Naive thymus-derived CD4-positive, alpha-beta T cell (primary cell): Measurements from ENCODE around the gene DEF6. TPM values are rescaled to one million over a fixed set of nuclear protein-coding genes. Genes with fewer than 3 reads are reported as not detected.

ENCODE experiments used
- ATAC-seq: fragments of 150-1000 bp; cut with Tn5 transposase; 2 replicates; pipeline ENCODE4 v1.10.0; 2021; ENCODE audit warnings: mild to moderate bottlenecking, moderate library complexity
- CTCF ChIA-PET: fragments of 350-600 bp; sonication (Branson Sonifier 250); formaldehyde crosslinking; loops from one replicate; lab custom pipeline; 2021; ENCODE audit warnings: antibody characterized with exemption; lab: Charles Lee
- POLR2A ChIA-PET: fragments of 350-600 bp; sonication (Branson Sonifier 250); formaldehyde crosslinking; loops from one replicate; lab custom pipeline; 2021; ENCODE audit warnings: antibody characterized with exemption, inconsistent platforms; lab: Charles Lee
- DNase-seq, 9 donors: peaks; one replicate each; pipeline versions ENCODE4 v3.0.0 to v3.0.0-alpha.2; 2020 to 2022; ENCODE audit warnings: mixed read lengths in 1 of 9
- H3K27ac ChIP-seq: one replicate; pipeline ENCODE4 v1.7.0; 2013; ENCODE audit warnings: mild to moderate bottlenecking, low read depth, low read length, moderate library complexity
- H3K27me3 ChIP-seq, 2 donors: one replicate each; pipeline ENCODE4 v1.7.0; 2013; ENCODE audit warnings: low read length in 2 of 2, mild to moderate bottlenecking in 2 of 2, moderate library complexity in 2 of 2; ENCODE audit not compliant: control insufficient read depth in 2 of 2, insufficient read depth in 2 of 2
- H3K36me3 ChIP-seq, 3 experiments: 1 replicate in 2 of 3; 2 replicates in 1 of 3; pipeline ENCODE4 v1.7.0; 2013; ENCODE audit warnings: low read length in 3 of 3, mild to moderate bottlenecking in 3 of 3, moderate library complexity in 1 of 3; ENCODE audit not compliant: insufficient read depth in 3 of 3, control insufficient read depth in 2 of 3
- H3K4me1 ChIP-seq, 2 donors: one replicate each; pipeline ENCODE4 v1.7.0; 2013; ENCODE audit warnings: low read length in 2 of 2, mild to moderate bottlenecking in 2 of 2, moderate library complexity in 1 of 2; ENCODE audit not compliant: control insufficient read depth in 2 of 2, insufficient read depth in 2 of 2
- H3K4me3 ChIP-seq: 2 replicates; pipeline ENCODE4 v1.7.0; 2013; ENCODE audit warnings: mild to moderate bottlenecking, low read length
- H3K9me3 ChIP-seq, 3 experiments: 1 replicate in 2 of 3; 2 replicates in 1 of 3; pipeline ENCODE4 v1.7.0; 2013; ENCODE audit warnings: low read length in 3 of 3; ENCODE audit not compliant: control insufficient read depth in 2 of 3
- H3K27ac Mint-ChIP-seq, 9 donors: one replicate each; pipeline ENCODE4 v1.8.0; 2020 to 2022; ENCODE audit warnings: mixed read lengths in 9 of 9, mild to moderate bottlenecking in 8 of 9, moderate library complexity in 5 of 9, inconsistent platforms in 2 of 9
- H3K27me3 Mint-ChIP-seq, 5 donors: one replicate each; pipeline ENCODE4 v1.8.0; 2021 to 2022; ENCODE audit warnings: mixed read lengths in 5 of 5, mild to moderate bottlenecking in 1 of 5
- H3K36me3 Mint-ChIP-seq, 5 donors: one replicate each; pipeline ENCODE4 v1.8.0; 2020 to 2022; ENCODE audit warnings: mixed read lengths in 5 of 5, mild to moderate bottlenecking in 3 of 5, inconsistent platforms in 1 of 5
- H3K4me1 Mint-ChIP-seq, 7 donors: one replicate each; pipeline ENCODE4 v1.8.0; 2020 to 2022; ENCODE audit warnings: mixed read lengths in 7 of 7, mild to moderate bottlenecking in 3 of 7, inconsistent platforms in 1 of 7
- H3K4me3 Mint-ChIP-seq, 10 donors: one replicate each; pipeline ENCODE4 v1.8.0; 2020 to 2022; ENCODE audit warnings: mild to moderate bottlenecking in 10 of 10, mixed read lengths in 10 of 10, moderate library complexity in 6 of 10, inconsistent platforms in 2 of 10
- H3K9me3 Mint-ChIP-seq, 11 donors: one replicate each; pipeline ENCODE4 v1.8.0; 2020 to 2022; ENCODE audit warnings: mixed read lengths in 11 of 11, mild to moderate bottlenecking in 4 of 11, inconsistent platforms in 1 of 11, moderate library complexity in 1 of 11
- intact Hi-C, 2 donors: fragments of 100-400 bp; cut with micrococcal nuclease; formaldehyde crosslinking; loops; one replicate each; pipeline ENCODE4 v1.15.1; 2023
- polyA plus RNA-seq, 2 donors: library from polyadenylated mRNA; unstranded; fragments of 300-500 nt; fragmentation: Illumina TruSeq; gene quantifications; one replicate each; pipeline ENCODE4 v1.2.3, GENCODE V29; 2021
- total RNA-seq, 6 experiments: library from RNA in 5 of 6; stranded (reverse) in 5 of 6; gene quantifications; 1 replicate in 5 of 6; 2 replicates in 1 of 6; pipeline ENCODE4 v1.2.3 and lab custom pipeline; 2021 to 2026

Gene DEF6
- total and polyA plus RNA-seq, 7 experiments from 2014 or later = 113 to 250 (median 225) TPM

- DNase-seq = no peak
- ATAC-seq = no peak
- CTCF ChIA-PET = interaction anchor here (0.7 to 3.2 kb wide), 4 partner anchors 9 to 162 kb away, joined by 3 to 15 read pairs (median 4); partner anchors contain the start of gene DEF6
- POLR2A ChIA-PET = interaction anchor here (0.5 to 0.7 kb wide), 2 partner anchors 40 to 220 kb away, joined by 3 to 4 read pairs; no protein-coding TSS in a partner anchor
- H3K36me3 ChIP-seq = peaks cover 12 to 93% (median 24%) of the 10 kb centered on the region in 3 experiments
- no peaks in the 10 kb centered on the region for H3K9me3 ChIP-seq
- Mint-ChIP-seq H3K27me3 (no peaks in the 10 kb centered on the region), H3K36me3 (peaks cover 12 to 71% (median 20%) of the 10 kb centered on the region in 5 donors), H3K9me3 (no peaks in the 10 kb centered on the region), H3K27ac (no peak overlapping the region), H3K4me3 (no peak overlapping the region), H3K4me1 (no peaks in the 10 kb centered on the region)
- no peak overlapping the region for H3K4me3 ChIP-seq
- H3K27me3 ChIP-seq = no peaks in the 10 kb centered on the region
- intact Hi-C loops = no loop called here
- H3K27ac ChIP-seq = no peak overlapping the region
- H3K4me1 ChIP-seq = no peaks in the 10 kb centered on the region
Measured at GRCh38 chr6:35287671-35288396, 9.8 kb upstream of the DEF6 start.

- no peaks in the 10 kb centered on the region for H3K4me1 ChIP-seq
- no peaks in the 10 kb centered on the region for H3K27me3 ChIP-seq
- H3K27ac ChIP-seq = no peak overlapping the region
- no peak overlapping the region for H3K4me3 ChIP-seq
- Mint-ChIP-seq H3K27me3 (no peaks in the 10 kb centered on the region), H3K9me3 (no peaks in the 10 kb centered on the region), H3K4me1 (no peaks in the 10 kb centered on the region), H3K36me3 (peaks cover 8 to 64% (median 18%) of the 10 kb centered on the region in 5 donors), H3K4me3 (no peak overlapping the region), H3K27ac (peak overlapping the region in 1 of 9 donors; percentile 1)
- ATAC-seq (no peak), DNase-seq (no peak)
- POLR2A ChIA-PET = interaction anchor here (0.7 to 0.8 kb wide), 2 partner anchors 39 kb away, joined by 3 to 4 read pairs; no protein-coding TSS in a partner anchor
- CTCF ChIA-PET = interaction anchor here (0.6 to 3.2 kb wide), 6 partner anchors 8 to 179 kb away, joined by 3 to 15 read pairs (median 4); partner anchors contain the start of genes DEF6, FANCE and RPL10A
- intact Hi-C loops = no loop called here
- H3K9me3 ChIP-seq = no peaks in the 10 kb centered on the region
- peaks cover 8 to 93% (median 19%) of the 10 kb centered on the region in 3 experiments for H3K36me3 ChIP-seq
Measured at GRCh38 chr6:35288834-35289233, 8.8 kb upstream of the DEF6 start.

- H3K4me3 Mint-ChIP-seq = no peak overlapping the region
- H3K36me3 ChIP-seq = peaks cover 0 to 93% (median 8%) of the 10 kb centered on the region in 3 experiments
Measured at GRCh38 chr6:35291491-35291890, 6.1 kb upstream of the DEF6 start.

GRCh38 chr6:35292494-35292893, 5.1 kb upstream of the DEF6 start:
- H3K4me1 Mint-ChIP-seq = peaks cover 0 to 15% (median 8%) of the 10 kb centered on the region in 7 donors
- Histone ChIP-seq H3K27me3 (no peaks in the 10 kb centered on the region), H3K27ac (no peak overlapping the region), H3K36me3 (peaks cover 0 to 88% (median 8%) of the 10 kb centered on the region in 3 experiments), H3K9me3 (no peaks in the 10 kb centered on the region), H3K4me1 (peaks cover 5% of the 10 kb centered on the region in 2 donors), H3K4me3 (no peak overlapping the region)
- intact Hi-C loops = no loop called here
- ATAC-seq (no peak), DNase-seq (no peak)
- POLR2A ChIA-PET = interaction anchor here (0.6 to 9.6 kb wide), 3 partner anchors 30 to 706 kb away, joined by 3 to 318 read pairs (median 8); partner anchors contain the start of gene RPL10A
- H3K4me3 Mint-ChIP-seq = no peak overlapping the region
- peak overlapping the region in 1 of 9 donors; percentile 34 for H3K27ac Mint-ChIP-seq
- H3K36me3 Mint-ChIP-seq = peaks cover 6 to 50% (median 8%) of the 10 kb centered on the region in 5 donors
- CTCF ChIA-PET = interaction anchor here (0.8 to 12.9 kb wide), 5 partner anchors 11 to 157 kb away, joined by 3 to 346 read pairs (median 4); partner anchors contain the start of gene PPARD
- H3K27me3 Mint-ChIP-seq = no peaks in the 10 kb centered on the region
- no peaks in the 10 kb centered on the region for H3K9me3 Mint-ChIP-seq

More at GRCh38 chr6:35291491-35291890, 6.1 kb upstream of the DEF6 start:
- Mint-ChIP-seq H3K9me3 (no peaks in the 10 kb centered on the region), H3K4me1 (peaks cover 0 to 6% (median 5%) of the 10 kb centered on the region in 7 donors), H3K27ac (no peak overlapping the region), H3K27me3 (no peaks in the 10 kb centered on the region), H3K36me3 (peaks cover 11 to 59% (median 13%) of the 10 kb centered on the region in 5 donors)
- H3K4me1 ChIP-seq = no peaks in the 10 kb centered on the region
- no peak overlapping the region for H3K4me3 ChIP-seq
- no peak for ATAC-seq
- ChIA-PET CTCF (interaction anchor here (0.6 to 12.9 kb wide), 2 partner anchors 34 to 434 kb away, joined by 4 to 346 read pairs; no protein-coding TSS in a partner anchor), POLR2A (interaction anchor here (0.8 to 0.9 kb wide), 2 partner anchors 15 to 176 kb away, joined by 3 read pairs; partner anchors contain the start of gene RPL10A)
- H3K27me3 ChIP-seq = no peaks in the 10 kb centered on the region
- no peak overlapping the region for H3K27ac ChIP-seq
- intact Hi-C loops = no loop called here
- DNase-seq = no peak
- H3K9me3 ChIP-seq = no peaks in the 10 kb centered on the region

GRCh38 chr6:35293681-35294080, 3.9 kb upstream of the DEF6 start:
- POLR2A ChIA-PET = interaction anchor here (2.3 to 9.6 kb wide), 2 partner anchors 29 to 174 kb away, joined by 8 to 318 read pairs; partner anchors contain the start of gene RPL10A

More at GRCh38 chr6:35293681-35294080, 3.9 kb upstream of the DEF6 start:
- intact Hi-C loops = loop anchor here in 1 of 2 donors (1.0 kb wide), 3 partner anchors 229 to 444 kb away; partner anchors contain the start of gene ARMC12
- Histone ChIP-seq H3K36me3 (peaks cover 0 to 85% (median 8%) of the 10 kb centered on the region in 3 experiments), H3K4me3 (no peak overlapping the region), H3K27ac (no peak overlapping the region), H3K27me3 (no peaks in the 10 kb centered on the region), H3K4me1 (peaks cover 5 to 7% of the 10 kb centered on the region in 2 donors), H3K9me3 (no peaks in the 10 kb centered on the region)
- ATAC-seq = no peak
- Mint-ChIP-seq H3K9me3 (no peaks in the 10 kb centered on the region), H3K4me3 (no peak overlapping the region), H3K27ac (peak overlapping the region in 1 of 9 donors; percentile 17), H3K27me3 (no peaks in the 10 kb centered on the region), H3K36me3 (peaks cover 6 to 44% (median 10%) of the 10 kb centered on the region in 5 donors), H3K4me1 (peaks cover under 1 to 16% (median 9%) of the 10 kb centered on the region in 7 donors)
- no peak for DNase-seq
- CTCF ChIA-PET = interaction anchor here (0.6 to 12.9 kb wide), 16 partner anchors 9 to 444 kb away, joined by 3 to 346 read pairs (median 3); partner anchors contain the start of genes ARMC12 and FANCE
